Measurements from ENCODE around the gene PAK5.
A peak's percentile ranks its signal among the peaks of the same experiment; 100 is the strongest.

PAK5 gene

GRCh38 chr20:9520086-9520485 is 318.8 kb downstream of the PAK5 start:
- Histone ChIP-seq H3K27me3 (peaks cover 39 to 51% (median 46%) of the 10 kb centered on the region in 11 experiments), H3K4me2 (no peak overlapping the region), H3K4me1 (peaks cover 0 to 10% (median 0%) of the 10 kb centered on the region in 10 experiments; a peak in 7 of 20 replicates), H3K36me3 (no peaks in the 10 kb centered on the region), H3K4me3 (no peak overlapping the region), H4K20me1 (peaks cover 0 to 8% (median 0%) of the 10 kb centered on the region in 11 experiments; a peak in 5 of 22 replicates), H3K9ac (no peak overlapping the region), H3K27ac (no peak overlapping the region), H3K9me3 (replicated peaks in 1 of 11) (peaks cover 17 to 31% (median 25%) of the 10 kb centered on the region in 11 experiments)
- TF ChIP-seq Cebpa-rat (IDR thresholded peaks at IDR 0.05) = no peak

DNA sequence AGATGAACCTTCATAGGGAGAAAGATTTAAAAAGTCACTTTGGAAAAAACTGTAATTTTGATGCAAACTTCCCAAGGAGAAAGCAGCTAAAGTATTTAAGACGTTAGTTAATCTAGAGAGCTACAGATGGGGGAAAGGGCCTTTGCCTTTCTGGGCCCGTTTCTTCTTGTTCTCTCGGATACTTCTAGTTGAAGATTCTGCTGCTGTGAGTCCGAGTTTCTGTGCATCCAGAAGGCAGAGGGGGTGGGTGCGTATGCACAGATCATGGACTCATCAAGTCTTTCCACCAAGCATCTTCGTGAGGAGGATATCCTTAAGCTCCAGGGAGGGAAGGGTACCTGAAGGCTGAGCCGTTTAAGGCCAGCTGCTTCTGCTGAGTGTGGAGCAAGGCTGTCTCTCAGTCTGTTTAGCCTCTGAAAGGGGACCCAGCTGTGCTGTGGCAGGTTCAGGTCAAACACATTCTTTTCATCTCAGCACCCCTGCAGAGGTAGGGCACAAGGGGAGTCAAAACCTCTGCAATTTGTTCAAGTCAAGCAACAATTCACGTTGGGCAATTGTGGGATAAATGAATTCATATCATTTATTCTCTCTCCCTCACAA is 320.2 kb downstream of the PAK5 start:
- no peak for TF ChIP-seq Cebpa-rat (IDR thresholded peaks at IDR 0.05)
- Histone ChIP-seq H3K4me3 (no peak overlapping the region), H3K9ac (no peak overlapping the region), H3K4me1 (peaks cover 0 to 16% (median 4%) of the 10 kb centered on the region in 10 experiments; a peak in 10 of 20 replicates), H3K4me2 (no peak overlapping the region), H3K9me3 (replicated peaks in 1 of 11) (peaks cover 17 to 41% (median 32%) of the 10 kb centered on the region in 11 experiments), H4K20me1 (peaks cover 0 to 9% (median 0%) of the 10 kb centered on the region in 11 experiments; a peak in 5 of 22 replicates), H3K36me3 (no peaks in the 10 kb centered on the region), H3K27ac (no peak overlapping the region), H3K27me3 (peaks cover 54 to 65% (median 60%) of the 10 kb centered on the region in 11 experiments)

DNA sequence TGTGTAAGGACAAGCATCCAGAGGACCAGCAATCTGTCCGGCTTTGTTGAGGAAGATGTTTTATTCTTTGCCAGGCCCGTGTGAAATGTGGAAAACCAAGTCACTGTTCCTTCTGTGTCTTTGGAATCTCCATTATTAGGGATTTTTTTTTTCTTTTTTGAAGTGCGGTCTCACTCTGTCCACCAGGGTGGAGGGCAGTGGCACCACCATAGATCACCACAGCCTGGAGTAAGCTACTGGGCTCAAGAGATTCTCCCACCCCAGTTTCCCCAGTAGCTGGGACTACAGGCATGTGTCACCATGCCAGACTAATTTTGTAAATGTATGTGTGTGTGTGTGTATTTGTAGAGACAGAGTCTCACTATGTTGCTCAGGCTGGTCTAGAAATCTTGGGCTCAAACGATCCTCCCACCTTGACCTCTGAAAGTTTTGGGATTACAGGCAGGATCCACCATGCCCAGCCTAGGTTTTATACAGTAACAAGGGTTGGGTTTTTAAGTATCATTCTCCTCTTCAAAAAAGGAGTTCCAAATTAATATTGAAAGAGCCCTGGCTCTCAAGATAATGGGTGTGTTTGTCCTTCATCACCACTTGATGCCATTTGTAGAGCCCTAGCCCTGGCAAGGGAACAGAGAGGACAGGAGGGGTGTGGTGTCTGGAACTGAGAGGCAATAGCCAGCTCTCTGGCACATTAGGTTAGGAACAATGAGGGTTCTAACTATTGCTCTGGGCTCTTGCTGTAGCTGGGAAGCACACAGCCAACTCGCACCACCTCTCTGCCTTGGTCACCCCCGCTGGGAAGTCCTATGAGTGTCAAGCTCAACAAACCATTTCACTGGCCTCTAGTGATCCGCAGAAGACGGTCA is 321.3 kb downstream of the PAK5 start:
- peaks cover 0 to 9% (median 0%) of the 10 kb centered on the region in 11 experiments; a peak in 5 of 22 replicates for H4K20me1 ChIP-seq
- H3K4me3 ChIP-seq = no peak overlapping the region
- H3K9me3 ChIP-seq (replicated peaks in 1 of 11) = peaks cover 17 to 41% (median 32%) of the 10 kb centered on the region in 11 experiments
- H3K4me2 ChIP-seq = no peak overlapping the region
- no peak overlapping the region for H3K9ac ChIP-seq
- peaks cover 62 to 76% (median 68%) of the 10 kb centered on the region in 11 experiments for H3K27me3 ChIP-seq
- no peak for TF ChIP-seq Cebpa-rat (IDR thresholded peaks at IDR 0.05)
- H3K4me1 ChIP-seq = peaks cover 0 to 16% (median 4%) of the 10 kb centered on the region in 10 experiments; a peak in 10 of 20 replicates
- no peak overlapping the region for H3K27ac ChIP-seq
- no peaks in the 10 kb centered on the region for H3K36me3 ChIP-seq

GRCh38 chr20:9516234-9516871 is 322.5 kb downstream of the PAK5 start:
- Histone ChIP-seq H4K20me1 (peaks cover 0 to 9% (median 0%) of the 10 kb centered on the region in 11 experiments; a peak in 5 of 22 replicates), H3K4me2 (peak overlapping the region in 4 of 11 experiments; percentile 1 to 41 (median 20); a peak in 3 of 22 replicates), H3K36me3 (no peaks in the 10 kb centered on the region), H3K9ac (no peak overlapping the region), H3K27me3 (peaks cover 73 to 88% (median 80%) of the 10 kb centered on the region in 11 experiments), H3K4me3 (peak overlapping the region in 4 of 10 experiments; percentile 12 to 22 (median 20); a peak in 3 of 20 replicates), H3K4me1 (peaks cover 0 to 16% (median 6%) of the 10 kb centered on the region in 10 experiments; a peak in 14 of 20 replicates), H3K27ac (no peak overlapping the region), H3K9me3 (replicated peaks in 1 of 11) (peaks cover 17 to 41% (median 32%) of the 10 kb centered on the region in 11 experiments)
- no peak for TF ChIP-seq Cebpa-rat (IDR thresholded peaks at IDR 0.05)

GRCh38 chr20:9515741-9516233 is 323.1 kb downstream of the PAK5 start:
- H3K27me3 ChIP-seq = peaks cover 78 to 94% (median 85%) of the 10 kb centered on the region in 11 experiments
- H4K20me1 ChIP-seq = peaks cover 0 to 9% (median 0%) of the 10 kb centered on the region in 11 experiments; a peak in 5 of 22 replicates
- peaks cover 17 to 41% (median 32%) of the 10 kb centered on the region in 11 experiments for H3K9me3 ChIP-seq (replicated peaks in 1 of 11)
- no peak overlapping the region for H3K9ac ChIP-seq
- no peak for TF ChIP-seq Cebpa-rat (IDR thresholded peaks at IDR 0.05)
- H3K27ac ChIP-seq = no peak overlapping the region
- H3K4me2 ChIP-seq = peak overlapping the region in 6 of 11 experiments; percentile 1 to 49 (median 28); a peak in 8 of 22 replicates
- H3K36me3 ChIP-seq = no peaks in the 10 kb centered on the region
- peaks cover 2 to 22% (median 11%) of the 10 kb centered on the region in 10 experiments; a peak in 15 of 20 replicates for H3K4me1 ChIP-seq
- H3K4me3 ChIP-seq = peak overlapping the region in 5 of 10 experiments; percentile 12 to 29 (median 20); a peak in 4 of 20 replicates

GRCh38 chr20:9515214-9515585 is 323.7 kb downstream of the PAK5 start:
- no peak overlapping the region for H3K9ac ChIP-seq
- TF ChIP-seq Cebpa-rat (IDR thresholded peaks at IDR 0.05) = no peak
- peaks cover 17 to 41% (median 32%) of the 10 kb centered on the region in 11 experiments for H3K9me3 ChIP-seq (replicated peaks in 1 of 11)
- peaks cover 83 to 99% (median 91%) of the 10 kb centered on the region in 11 experiments for H3K27me3 ChIP-seq
- peaks cover 0 to 9% (median 0%) of the 10 kb centered on the region in 11 experiments; a peak in 5 of 22 replicates for H4K20me1 ChIP-seq
- peak overlapping the region in 6 of 11 experiments; percentile 9 to 72 (median 39); a peak in 8 of 22 replicates for H3K4me2 ChIP-seq
- H3K4me3 ChIP-seq = peak overlapping the region in 3 of 10 experiments; percentile 10 to 19 (median 13); a peak in 3 of 20 replicates
- H3K4me1 ChIP-seq = peaks cover 8 to 26% (median 15%) of the 10 kb centered on the region in 10 experiments; a peak in 15 of 20 replicates
- H3K36me3 ChIP-seq = no peaks in the 10 kb centered on the region
- no peak overlapping the region for H3K27ac ChIP-seq

DNA sequence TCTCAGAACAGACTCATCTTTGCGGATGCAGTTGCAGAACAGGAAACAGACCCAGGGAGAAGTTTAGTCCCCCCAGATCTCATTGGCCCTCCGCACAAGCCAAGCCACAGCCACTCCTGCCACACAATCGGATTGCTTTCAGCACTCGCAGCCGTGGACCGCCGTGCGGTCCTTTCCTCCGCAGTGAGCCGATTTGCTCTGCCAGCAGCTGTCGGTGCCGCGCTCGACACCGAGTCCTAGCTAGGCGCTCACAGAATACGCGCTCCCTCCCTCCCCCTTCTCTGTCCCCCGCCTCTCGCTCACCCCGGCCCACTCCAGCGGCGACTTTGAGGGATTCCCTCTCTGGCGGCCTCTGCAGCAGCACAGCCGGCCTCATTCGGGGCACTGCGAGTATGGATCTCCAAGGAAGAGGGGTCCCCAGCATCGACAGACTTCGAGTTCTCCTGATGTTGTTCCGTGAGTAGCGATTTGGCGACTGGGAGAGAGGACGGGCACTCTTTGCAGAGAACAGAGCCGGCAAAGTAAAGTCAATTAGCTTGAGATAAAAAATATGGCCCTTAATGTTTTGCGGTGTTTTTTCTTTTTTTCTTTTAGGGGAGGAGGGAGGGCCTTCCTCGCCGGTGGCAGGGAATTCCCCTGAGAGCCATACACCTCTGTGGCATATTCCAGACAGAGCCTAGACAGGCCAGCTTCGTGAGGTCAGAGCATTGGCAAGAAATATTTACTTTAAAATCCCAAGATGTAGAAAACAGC is 324.2 kb downstream of the PAK5 start, which contains the start of gene LAMP5:
Gene LAMP5, plus strand, starts transcription at position 130 of the 753 bp plus-strand sequence. Its CDS starts 263 bp downstream, at position 393.
- TF ChIP-seq Cebpa-rat (IDR thresholded peaks at IDR 0.05) = no peak
- H3K36me3 ChIP-seq = no peaks in the 10 kb centered on the region
- H3K27me3 ChIP-seq = peaks cover 88 to 100% (median 95%) of the 10 kb centered on the region in 11 experiments
- peaks cover 11 to 26% (median 20%) of the 10 kb centered on the region in 10 experiments; a peak in 15 of 20 replicates for H3K4me1 ChIP-seq
- no peak within 1 kb of the TSS for H3K27ac ChIP-seq
- peak within 1 kb of the TSS in 7 of 11 experiments; percentile 9 to 72 (median 37); a peak in 9 of 22 replicates for H3K4me2 ChIP-seq
- peaks cover 0 to 9% (median 0%) of the 10 kb centered on the region in 11 experiments; a peak in 5 of 22 replicates for H4K20me1 ChIP-seq
- peak within 1 kb of the TSS in 3 of 10 experiments; percentile 10 to 19 (median 13); a peak in 5 of 20 replicates for H3K4me3 ChIP-seq
- no peak within 1 kb of the TSS for H3K9ac ChIP-seq
- H3K9me3 ChIP-seq (replicated peaks in 1 of 11) = peaks cover 17 to 44% (median 32%) of the 10 kb centered on the region in 11 experiments
